Transverse colon (tissue), 3 donors: ENCODE measurements around the gene STAM.

ENCODE experiments used
- EP300 ChIP-seq: sonication (generic); formaldehyde crosslinking; IDR thresholded peaks from one replicate; pipeline ENCODE4 v1.6.1; 2017; ENCODE audit warnings: antibody characterized with exemption, low read depth
- POLR2A ChIP-seq: fragments of 450-650 bp; IDR thresholded peaks from one replicate; pipeline ENCODE4 v1.6.1; 2016; ENCODE audit warnings: antibody characterized with exemption, mild to moderate bottlenecking, moderate library complexity
- TF ChIP-seq, protein P1 (sequence below), 5 experiments: fragments of 200-600 bp in 3 of 5; fragments of 450-650 bp in 2 of 5; sonication (generic) in 3 of 5; IDR thresholded peaks; 1 replicate in 2 of 5; 2 replicates in 3 of 5; pipeline ENCODE4 v1.5.1; 2016 to 2017; ENCODE audit warnings: antibody characterized with exemption in 5 of 5, inconsistent platforms in 3 of 5, mild to moderate bottlenecking in 2 of 5, moderate library complexity in 1 of 5

DNA sequence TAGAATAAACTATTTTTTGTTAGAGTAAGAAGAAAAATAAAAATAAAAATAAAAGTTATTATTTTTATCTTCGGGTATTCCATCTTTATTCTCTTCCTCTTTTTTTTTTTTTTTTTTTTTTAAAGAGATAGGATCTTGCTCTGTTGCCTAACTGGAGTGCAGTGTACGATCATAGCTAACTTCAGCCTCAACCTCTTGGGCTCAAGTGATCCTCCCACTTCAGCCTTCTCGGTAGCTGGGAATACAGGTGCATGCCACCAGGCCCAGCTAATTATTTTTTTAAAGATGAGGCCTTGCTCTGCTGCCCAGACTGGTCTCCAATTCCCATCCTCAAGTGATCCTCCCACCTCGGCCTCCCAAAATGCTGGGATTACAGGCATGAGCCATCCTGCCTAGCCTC, 15.4 kb downstream of the STAM start:
- TF ChIP-seq, protein P1, sequence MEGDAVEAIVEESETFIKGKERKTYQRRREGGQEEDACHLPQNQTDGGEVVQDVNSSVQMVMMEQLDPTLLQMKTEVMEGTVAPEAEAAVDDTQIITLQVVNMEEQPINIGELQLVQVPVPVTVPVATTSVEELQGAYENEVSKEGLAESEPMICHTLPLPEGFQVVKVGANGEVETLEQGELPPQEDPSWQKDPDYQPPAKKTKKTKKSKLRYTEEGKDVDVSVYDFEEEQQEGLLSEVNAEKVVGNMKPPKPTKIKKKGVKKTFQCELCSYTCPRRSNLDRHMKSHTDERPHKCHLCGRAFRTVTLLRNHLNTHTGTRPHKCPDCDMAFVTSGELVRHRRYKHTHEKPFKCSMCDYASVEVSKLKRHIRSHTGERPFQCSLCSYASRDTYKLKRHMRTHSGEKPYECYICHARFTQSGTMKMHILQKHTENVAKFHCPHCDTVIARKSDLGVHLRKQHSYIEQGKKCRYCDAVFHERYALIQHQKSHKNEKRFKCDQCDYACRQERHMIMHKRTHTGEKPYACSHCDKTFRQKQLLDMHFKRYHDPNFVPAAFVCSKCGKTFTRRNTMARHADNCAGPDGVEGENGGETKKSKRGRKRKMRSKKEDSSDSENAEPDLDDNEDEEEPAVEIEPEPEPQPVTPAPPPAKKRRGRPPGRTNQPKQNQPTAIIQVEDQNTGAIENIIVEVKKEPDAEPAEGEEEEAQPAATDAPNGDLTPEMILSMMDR (IDR thresholded peaks at IDR 0.05) = no peak
- TF ChIP-seq EP300 = no peak
- no peak for TF ChIP-seq POLR2A
